Measurements from ENCODE around the gene POPDC2.

DNA sequence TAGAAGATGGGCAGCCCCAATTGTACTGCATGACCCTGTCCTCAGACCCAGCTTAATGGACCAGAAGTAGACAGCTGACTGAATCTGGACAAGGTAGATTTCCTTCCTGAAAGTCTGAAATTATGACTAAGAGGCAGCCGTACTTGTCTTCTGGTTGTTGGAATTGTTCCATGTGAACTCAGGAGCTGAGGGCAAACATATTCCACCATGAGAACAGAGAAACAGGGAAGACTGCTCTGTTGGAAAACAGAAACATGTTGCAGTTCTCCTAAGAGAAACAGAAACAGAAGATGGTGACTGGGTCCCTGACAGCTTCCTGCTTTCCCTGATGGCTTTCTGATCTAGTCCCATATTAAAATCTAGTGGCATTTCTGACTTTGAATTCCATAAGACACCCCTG, 24.1 kb downstream of the POPDC2 start:
- TF ChIP-seq ZNF317 (CRISPR knock-in tag; IDR thresholded peaks at IDR 0.05; ENCODE audit: borderline replicate concordance, low read depth) (no peak), NR1H2 (CRISPR knock-in tag; IDR thresholded peaks at IDR 0.05) (no peak)
